GM12874 (cell line): ENCODE measurements around the gene DSCAML1.

ENCODE experiments used
- TF ChIP-seq, protein P1 (sequence below): IDR thresholded peaks from 2 replicates; pipeline ENCODE4 v1.5.1; 2011; ENCODE audit warnings: low read depth, mild to moderate bottlenecking, control low read depth, low read length, moderate library complexity; ENCODE audit not compliant: insufficient read depth

Gene DSCAML1

DNA sequence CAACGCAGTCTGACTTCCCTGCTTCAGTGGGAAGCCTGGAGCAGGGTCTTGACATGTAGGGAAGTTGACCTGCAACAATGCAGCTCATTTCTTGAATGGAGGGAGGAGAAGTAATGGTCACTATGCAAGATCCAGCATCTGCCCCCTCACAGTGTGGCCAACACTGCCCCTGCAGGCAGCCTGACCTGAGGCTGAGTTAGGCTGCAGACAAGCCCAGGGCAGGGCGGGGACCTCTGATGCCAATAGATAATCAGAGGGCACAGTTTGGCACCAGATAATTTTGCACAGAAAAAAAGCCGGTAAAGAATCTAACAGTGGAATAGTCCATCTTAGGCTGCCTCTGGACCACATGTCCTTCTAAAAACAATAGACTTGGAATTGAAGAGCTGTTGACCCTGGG is 182.3 kb downstream of the DSCAML1 start:
- TF ChIP-seq, protein P1, sequence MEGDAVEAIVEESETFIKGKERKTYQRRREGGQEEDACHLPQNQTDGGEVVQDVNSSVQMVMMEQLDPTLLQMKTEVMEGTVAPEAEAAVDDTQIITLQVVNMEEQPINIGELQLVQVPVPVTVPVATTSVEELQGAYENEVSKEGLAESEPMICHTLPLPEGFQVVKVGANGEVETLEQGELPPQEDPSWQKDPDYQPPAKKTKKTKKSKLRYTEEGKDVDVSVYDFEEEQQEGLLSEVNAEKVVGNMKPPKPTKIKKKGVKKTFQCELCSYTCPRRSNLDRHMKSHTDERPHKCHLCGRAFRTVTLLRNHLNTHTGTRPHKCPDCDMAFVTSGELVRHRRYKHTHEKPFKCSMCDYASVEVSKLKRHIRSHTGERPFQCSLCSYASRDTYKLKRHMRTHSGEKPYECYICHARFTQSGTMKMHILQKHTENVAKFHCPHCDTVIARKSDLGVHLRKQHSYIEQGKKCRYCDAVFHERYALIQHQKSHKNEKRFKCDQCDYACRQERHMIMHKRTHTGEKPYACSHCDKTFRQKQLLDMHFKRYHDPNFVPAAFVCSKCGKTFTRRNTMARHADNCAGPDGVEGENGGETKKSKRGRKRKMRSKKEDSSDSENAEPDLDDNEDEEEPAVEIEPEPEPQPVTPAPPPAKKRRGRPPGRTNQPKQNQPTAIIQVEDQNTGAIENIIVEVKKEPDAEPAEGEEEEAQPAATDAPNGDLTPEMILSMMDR: 0 out of 2 replicates have a peak, but pooled peaks have one; percentile 3

DNA sequence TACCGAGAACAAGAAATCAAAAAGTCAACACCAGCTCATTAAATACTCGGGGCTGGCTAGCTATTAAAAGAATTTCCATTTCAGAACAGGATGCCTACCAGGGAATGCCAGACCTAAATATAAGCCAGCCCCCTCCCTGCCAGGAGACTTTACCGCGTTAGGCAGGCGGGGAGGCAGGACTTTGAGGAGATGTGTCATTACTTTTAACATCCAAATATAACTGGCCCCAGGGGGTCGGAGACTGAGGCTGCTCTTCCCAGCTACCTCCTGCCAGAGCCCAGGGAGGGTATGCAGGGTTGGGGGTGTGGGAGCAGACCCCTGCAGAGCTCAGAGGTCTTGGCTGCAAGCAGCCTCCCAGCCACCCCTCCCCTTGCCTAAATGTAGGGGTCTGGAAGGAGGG is 183.5 kb downstream of the DSCAML1 start:
- TF ChIP-seq, protein P1: no peak

DNA sequence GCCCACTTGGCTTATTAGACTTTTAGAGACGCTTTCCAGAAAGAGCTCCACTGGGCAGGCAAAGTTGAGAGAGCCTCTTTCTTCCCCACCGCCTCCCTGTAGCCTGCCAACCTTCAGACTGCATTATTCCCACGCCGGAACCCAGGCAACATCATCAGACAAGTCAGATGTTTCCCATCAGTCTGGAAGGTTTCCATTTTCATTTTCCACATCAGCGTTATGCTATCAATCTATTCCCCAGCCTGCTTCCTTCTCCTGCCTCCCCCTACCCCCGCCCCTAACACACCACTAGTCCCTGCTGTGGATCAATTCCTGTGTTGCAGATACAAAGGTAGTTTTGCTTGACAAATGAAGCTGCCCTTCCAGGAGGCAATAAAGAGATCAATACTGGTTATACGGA is 184.8 kb downstream of the DSCAML1 start:
- TF ChIP-seq, protein P1: no peak

DNA sequence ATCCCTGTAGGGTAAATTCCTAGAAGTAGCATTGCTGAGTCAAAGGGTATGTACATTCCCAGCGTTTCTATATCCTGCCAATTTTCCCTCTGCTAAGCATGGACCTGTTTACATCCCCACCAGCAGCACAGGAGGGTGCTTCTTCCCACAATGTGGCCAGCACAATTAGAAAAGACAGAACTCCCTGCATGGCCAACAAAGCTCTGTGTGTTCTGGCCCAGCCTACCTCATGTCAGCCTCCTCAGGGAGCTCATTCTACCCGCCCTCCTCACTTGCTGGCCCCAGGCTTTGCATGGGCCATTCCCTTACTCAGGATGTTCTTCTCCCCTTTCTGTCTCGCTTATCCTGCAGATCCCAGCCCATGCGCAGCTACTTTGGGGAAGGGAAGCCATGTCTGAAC is 186.1 kb downstream of the DSCAML1 start:
- TF ChIP-seq, protein P1: no peak

DNA sequence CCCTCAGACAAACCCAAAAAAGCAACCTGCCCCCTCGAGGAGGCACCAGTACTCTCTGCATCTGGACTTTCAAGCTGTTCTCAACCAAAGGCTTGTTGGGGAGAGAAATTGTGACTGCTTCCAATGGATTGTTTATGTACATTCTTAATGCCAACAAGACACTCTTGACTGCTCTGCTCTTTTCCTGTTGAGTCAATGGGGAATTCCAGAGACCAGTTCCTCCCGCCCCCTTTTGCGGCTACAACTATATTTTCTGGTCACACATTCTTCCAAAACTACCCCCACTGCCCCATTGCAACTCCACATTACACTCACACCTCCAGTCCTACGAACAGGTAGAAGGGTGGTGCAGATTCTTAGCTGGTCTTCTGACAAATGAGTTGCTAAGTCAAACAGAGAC is 187.0 kb downstream of the DSCAML1 start:
- TF ChIP-seq, protein P1: no peak

DNA sequence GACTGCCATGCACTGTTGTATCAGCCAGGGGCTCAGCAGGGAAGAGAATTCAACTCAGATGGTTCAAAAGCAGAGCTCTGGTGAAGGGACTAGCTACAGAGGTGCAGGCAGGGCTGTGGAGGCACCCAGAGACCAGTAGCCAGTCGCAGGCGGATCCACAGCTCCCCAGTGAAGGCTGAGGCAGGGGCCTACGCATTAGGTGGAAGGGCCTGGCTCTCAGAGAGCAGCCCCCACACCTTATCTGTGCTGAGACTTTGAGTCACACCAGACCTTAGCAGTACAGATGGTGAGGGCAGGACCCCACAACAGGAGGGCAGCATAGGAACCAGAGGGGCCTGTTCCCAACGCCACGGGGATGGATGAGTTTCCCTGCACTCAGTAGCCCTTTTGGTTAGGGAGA is 189.6 kb downstream of the DSCAML1 start:
- TF ChIP-seq, protein P1: no peak

DNA sequence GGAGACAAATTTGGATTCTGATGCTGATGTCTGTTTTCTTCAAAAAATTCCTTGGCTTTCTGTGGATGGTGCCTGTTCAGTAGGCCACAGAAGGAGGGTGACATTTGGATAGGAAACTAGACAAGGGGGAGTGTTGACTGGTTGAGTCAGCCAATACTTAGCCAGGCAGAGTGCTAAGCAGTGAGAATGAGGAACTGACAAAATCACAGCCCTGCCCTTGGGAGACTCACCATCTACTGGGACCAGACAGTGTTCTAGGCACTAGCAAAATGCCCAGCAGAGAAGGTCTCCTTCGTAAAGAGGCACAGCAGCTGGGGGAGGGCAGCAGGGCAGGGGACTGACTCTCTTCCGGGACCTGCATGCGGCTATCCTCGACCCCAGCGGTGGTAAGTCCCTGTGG is 190.2 kb downstream of the DSCAML1 start:
- TF ChIP-seq, protein P1: no peak

DNA sequence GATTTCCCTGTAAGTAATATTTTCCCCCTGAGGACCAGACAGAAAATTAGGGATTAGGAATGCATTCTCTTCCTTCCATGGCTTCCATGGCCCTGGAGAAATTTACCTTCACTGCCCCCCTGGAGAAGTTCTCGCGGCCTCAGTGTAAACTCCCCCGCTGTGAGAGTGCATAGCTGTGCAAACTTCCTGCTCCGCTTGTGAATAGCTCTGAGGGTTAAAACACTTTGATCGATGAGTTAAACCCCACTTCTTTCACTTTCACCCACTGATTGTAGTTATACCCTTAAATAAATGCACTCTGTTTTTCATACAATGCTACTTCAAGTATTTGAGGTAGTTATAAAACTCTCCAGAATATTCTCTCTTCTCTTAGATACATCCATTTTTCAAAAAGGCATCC is 190.8 kb downstream of the DSCAML1 start:
- TF ChIP-seq, protein P1: no peak
